GM13976 (cell line): ENCODE results near the gene PARN.

Experiments used
- DNase-seq: peaks from one replicate; pipeline ENCODE4 v3.0.0; 2012; ENCODE audit warnings: low spot score
- in situ Hi-C: fragments of 300-500 bp; cut with MboI; formaldehyde crosslinking; loops from one replicate; pipeline ENCODE4 v1.12.0; 2022; ENCODE audit warnings: low sequenced_read_pairs, mixed read lengths, inconsistent platforms; ENCODE audit not compliant: unreplicated experiment
- TF ChIP-seq, protein P1 (sequence below): IDR thresholded peaks from 2 replicates; pipeline ENCODE4 v1.5.1; 2012; ENCODE audit warnings: borderline replicate concordance, mild to moderate bottlenecking; ENCODE audit not compliant: insufficient read depth; ENCODE audit errors: extremely low read depth, missing control alignments, control extremely low read depth

Gene PARN

DNA sequence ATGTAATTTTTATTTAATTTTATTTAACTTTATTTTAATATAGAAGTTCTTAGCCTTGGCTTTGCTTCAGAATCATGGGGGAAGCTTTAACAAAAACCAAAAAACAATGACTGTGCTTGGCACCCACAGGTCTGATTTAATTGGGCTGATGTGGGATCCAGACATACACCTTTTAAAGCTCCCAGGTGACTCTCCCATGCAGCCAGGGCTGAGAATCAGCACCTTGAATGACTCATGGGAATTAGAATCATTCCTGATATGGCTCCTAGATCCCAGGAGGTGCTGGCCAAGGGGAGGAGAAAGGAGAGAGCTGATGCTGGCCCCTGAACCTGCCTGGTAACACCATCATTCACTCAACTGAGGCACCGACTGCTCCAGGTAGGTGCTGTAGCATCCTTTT lies 240.7 kb downstream of the PARN start:
- DNase-seq: no peak
- in situ Hi-C loops: no loop called here
- TF ChIP-seq, protein P1, sequence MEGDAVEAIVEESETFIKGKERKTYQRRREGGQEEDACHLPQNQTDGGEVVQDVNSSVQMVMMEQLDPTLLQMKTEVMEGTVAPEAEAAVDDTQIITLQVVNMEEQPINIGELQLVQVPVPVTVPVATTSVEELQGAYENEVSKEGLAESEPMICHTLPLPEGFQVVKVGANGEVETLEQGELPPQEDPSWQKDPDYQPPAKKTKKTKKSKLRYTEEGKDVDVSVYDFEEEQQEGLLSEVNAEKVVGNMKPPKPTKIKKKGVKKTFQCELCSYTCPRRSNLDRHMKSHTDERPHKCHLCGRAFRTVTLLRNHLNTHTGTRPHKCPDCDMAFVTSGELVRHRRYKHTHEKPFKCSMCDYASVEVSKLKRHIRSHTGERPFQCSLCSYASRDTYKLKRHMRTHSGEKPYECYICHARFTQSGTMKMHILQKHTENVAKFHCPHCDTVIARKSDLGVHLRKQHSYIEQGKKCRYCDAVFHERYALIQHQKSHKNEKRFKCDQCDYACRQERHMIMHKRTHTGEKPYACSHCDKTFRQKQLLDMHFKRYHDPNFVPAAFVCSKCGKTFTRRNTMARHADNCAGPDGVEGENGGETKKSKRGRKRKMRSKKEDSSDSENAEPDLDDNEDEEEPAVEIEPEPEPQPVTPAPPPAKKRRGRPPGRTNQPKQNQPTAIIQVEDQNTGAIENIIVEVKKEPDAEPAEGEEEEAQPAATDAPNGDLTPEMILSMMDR: no peak

DNA sequence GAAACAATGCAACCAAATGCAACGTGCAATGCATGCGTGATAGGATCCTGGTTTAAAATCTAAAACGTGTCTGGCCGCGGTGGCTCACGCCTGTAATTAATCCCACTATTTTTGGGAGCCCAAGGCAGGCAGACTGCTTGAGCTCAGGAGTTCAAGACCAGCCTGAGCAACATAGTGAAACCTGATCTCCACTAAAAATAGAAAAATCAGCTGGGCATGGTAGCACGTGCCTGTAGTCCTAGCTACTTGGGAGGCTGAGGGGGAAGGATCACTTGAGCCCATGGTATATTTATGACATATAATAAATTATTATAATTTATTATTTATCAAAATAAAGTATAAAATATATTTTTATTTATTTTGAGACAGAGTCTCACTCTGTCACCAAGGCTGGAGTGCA lies 241.8 kb downstream of the PARN start:
- DNase-seq: no peak
- in situ Hi-C loops: no loop called here
- TF ChIP-seq, protein P1: no peak

DNA sequence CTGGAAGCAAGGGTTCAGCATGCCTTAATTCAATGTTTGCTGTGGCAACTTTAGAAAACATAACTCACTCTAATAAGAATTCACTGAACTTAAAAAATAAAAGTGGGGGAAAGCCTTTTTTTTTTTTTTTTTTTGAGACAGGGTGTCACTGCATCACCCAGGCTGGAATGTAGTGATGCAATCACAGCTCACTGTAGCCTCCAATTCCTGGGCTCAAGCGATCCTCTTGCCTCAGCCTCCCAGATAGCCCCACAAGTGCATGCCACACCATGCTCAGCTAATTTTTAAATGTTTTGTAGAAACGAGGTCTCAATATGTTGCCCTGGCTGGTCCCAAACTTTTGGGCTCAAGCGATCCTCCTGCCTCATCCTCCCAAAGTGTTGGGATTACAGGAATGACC lies 243.9 kb downstream of the PARN start:
- in situ Hi-C loops: no loop called here
- TF ChIP-seq, protein P1: no peak

More for the DNA sequence above, 243.9 kb downstream of the PARN start:
- DNase-seq: no peak
